Lung (tissue), 12 donors: ENCODE data around the gene NDUFS2. TPM values are rescaled to one million over a fixed set of nuclear protein-coding genes. Genes with fewer than 3 reads are reported as not detected.
A peak's percentile ranks its signal among the peaks of the same experiment; 100 is the strongest.

ENCODE experiments used
- ATAC-seq: fragments of 200-7000 bp; cut with Tn5 transposase; one replicate; pipeline ENCODE4 v1.9.1; 2020; ENCODE audit warnings: moderate number of reproducible peaks; ENCODE audit not compliant: insufficient read depth, low FRiP score
- DNase-seq, 3 donors: peaks; one replicate each; pipeline ENCODE4 v3.0.0-alpha.2; 2013 to 2017
- H3K27ac ChIP-seq, 2 donors: one replicate each; pipeline ENCODE4 v1.5.1; 2013; ENCODE audit warnings: mild to moderate bottlenecking in 2 of 2, moderate library complexity in 2 of 2, control low read depth in 1 of 2, inconsistent platforms in 1 of 2, low read depth in 1 of 2, low read length in 1 of 2
- H3K27me3 ChIP-seq, 3 donors: one replicate each; pipeline ENCODE4 v1.5.1; 2013; ENCODE audit warnings: low read length in 2 of 3; ENCODE audit not compliant: control insufficient read depth in 3 of 3, insufficient read depth in 3 of 3
- H3K36me3 ChIP-seq, 4 donors: one replicate each; pipeline ENCODE4 v1.5.1; 2013; ENCODE audit warnings: low read length in 4 of 4, mild to moderate bottlenecking in 1 of 4, moderate library complexity in 1 of 4; ENCODE audit not compliant: control insufficient read depth in 4 of 4, insufficient read depth in 4 of 4
- H3K4me1 ChIP-seq, 5 donors: one replicate each; pipeline ENCODE4 v1.5.1; 2013; ENCODE audit warnings: low read length in 5 of 5, mild to moderate bottlenecking in 2 of 5, moderate library complexity in 1 of 5; ENCODE audit not compliant: control insufficient read depth in 5 of 5, insufficient read depth in 5 of 5
- H3K4me3 ChIP-seq: one replicate; pipeline ENCODE4 v1.5.1; 2013; ENCODE audit warnings: mild to moderate bottlenecking, control low read depth, moderate library complexity
- H3K9ac ChIP-seq, 2 donors: one replicate each; pipeline ENCODE4 v1.5.1; 2013; ENCODE audit warnings: low read length in 2 of 2, control low read depth in 1 of 2; ENCODE audit not compliant: insufficient read depth in 1 of 2
- H3K9me3 ChIP-seq, 4 donors: one replicate each; pipeline ENCODE4 v1.5.1; 2013; ENCODE audit warnings: low read length in 3 of 4, mild to moderate bottlenecking in 1 of 4, moderate library complexity in 1 of 4; ENCODE audit not compliant: control insufficient read depth in 4 of 4, insufficient read depth in 3 of 4
- CTCF ChIP-seq: IDR thresholded peaks from 2 replicates; pipeline ENCODE4 v1.5.1; 2012; ENCODE audit warnings: mild to moderate bottlenecking; ENCODE audit errors: control extremely low read depth, extremely low read depth
- WGBS, 2 donors: extraction: QIAGEN DNeasy Blood & Tissue Kit; methylation state at CpG; one replicate each; pipeline ENCODE4 v1.1.7; 2013; 5-methylcytosine and 5-hydroxymethylcytosine counted together
- polyA plus RNA-seq, 2 donors: library from polyadenylated mRNA; stranded (reverse); fragments of 200-250 nt; gene quantifications; one replicate each; pipeline ENCODE4 v1.2.1, GENCODE V29; 2013
- total RNA-seq, 2 donors: library from RNA; depleted of rRNA in 1 of 2; stranded (reverse); fragments of >200 nt in 1 of 2; gene quantifications; one replicate each; pipeline ENCODE4 v1.2.1, GENCODE V29; 2014 to 2021
- donor health status: control.
- donor health status: control.
- donor health status: Bipolar disorder and iron deficiency.
- donor health status: healthy.
- donor health status: DM: yes; HTN: yes; CAD: no.

NDUFS2 gene
- total and polyA plus RNA-seq, 4 donors = 40.2 to 104 (median 88.1) TPM

GRCh38 chr1:161227196-161227871 is 25.2 kb downstream of the NDUFS2 start:
- Histone ChIP-seq H3K4me1 (peaks cover 0 to 18% (median 3%) of the 10 kb centered on the region in 5 donors), H3K36me3 (peaks cover 11 to 24% (median 13%) of the 10 kb centered on the region in 4 donors), H3K27me3 (no peaks in the 10 kb centered on the region), H3K9ac (no peak overlapping the region), H3K4me3 (no peak overlapping the region), H3K9me3 (no peaks in the 10 kb centered on the region), H3K27ac (peak overlapping the region in 1 of 2 donors; percentile 17)
- peak; percentile 80 for TF ChIP-seq CTCF
- 33 to 39% methylated on average over 11 of the region's 11 CpGs for WGBS, 2 donors
- ATAC-seq = peak; percentile 56
- DNase-seq = peak; percentile 74 to 79 (median 78)

- WGBS, 2 donors = 70 to 85% methylated on average over 7 of the region's 7 CpGs
- no peak overlapping the region for H3K9ac ChIP-seq
- peaks cover 11 to 24% (median 13%) of the 10 kb centered on the region in 4 donors for H3K36me3 ChIP-seq
- TF ChIP-seq CTCF = no peak
- no peak for ATAC-seq
- no peaks in the 10 kb centered on the region for H3K9me3 ChIP-seq
- peaks cover 0 to 18% (median 3%) of the 10 kb centered on the region in 5 donors for H3K4me1 ChIP-seq
- no peak for DNase-seq
- no peak overlapping the region for H3K27ac ChIP-seq
- no peak overlapping the region for H3K4me3 ChIP-seq
- H3K27me3 ChIP-seq = no peaks in the 10 kb centered on the region
Observed at GRCh38 chr1:161228032-161228431, 25.9 kb downstream of the NDUFS2 start.

- DNase-seq (no peak), ATAC-seq (no peak)
- WGBS, 2 donors = 70 to 78% methylated on average over 3 of the region's 3 CpGs
- Histone ChIP-seq H3K4me1 (peaks cover 0 to 18% (median 3%) of the 10 kb centered on the region in 5 donors), H3K27ac (no peak overlapping the region), H3K36me3 (peaks cover 11 to 24% (median 13%) of the 10 kb centered on the region in 4 donors), H3K27me3 (peaks cover 0 to 3% (median 0%) of the 10 kb centered on the region in 3 donors), H3K9ac (no peak overlapping the region), H3K9me3 (no peaks in the 10 kb centered on the region), H3K4me3 (no peak overlapping the region)
- no peak for TF ChIP-seq CTCF
Observed at GRCh38 chr1:161229896-161230295, 27.7 kb downstream of the NDUFS2 start.
